ENCODE data around the gene TMEM178B. TPM values are rescaled to one million over a fixed set of nuclear protein-coding genes. Genes with fewer than 3 reads are reported as not detected.

Gene TMEM178B
- total RNA-seq, 1 donor from 2014 or later = 19.7 TPM

GRCh38 chr7:141288626-141289025, 214.8 kb downstream of the TMEM178B start:
- Mint-ChIP-seq H3K27me3 (ENCODE audit: low read depth) (no peaks in the 10 kb centered on the region), H3K36me3 (ENCODE audit: low read depth) (peaks cover 2% of the 10 kb centered on the region), H3K27ac (ENCODE audit: unreplicated experiment) (no peak overlapping the region), H3K9me3 (no peaks in the 10 kb centered on the region), H3K4me1 (peaks cover 22% of the 10 kb centered on the region), H3K4me3 (no peak overlapping the region)
- TF ChIP-seq, protein P1, sequence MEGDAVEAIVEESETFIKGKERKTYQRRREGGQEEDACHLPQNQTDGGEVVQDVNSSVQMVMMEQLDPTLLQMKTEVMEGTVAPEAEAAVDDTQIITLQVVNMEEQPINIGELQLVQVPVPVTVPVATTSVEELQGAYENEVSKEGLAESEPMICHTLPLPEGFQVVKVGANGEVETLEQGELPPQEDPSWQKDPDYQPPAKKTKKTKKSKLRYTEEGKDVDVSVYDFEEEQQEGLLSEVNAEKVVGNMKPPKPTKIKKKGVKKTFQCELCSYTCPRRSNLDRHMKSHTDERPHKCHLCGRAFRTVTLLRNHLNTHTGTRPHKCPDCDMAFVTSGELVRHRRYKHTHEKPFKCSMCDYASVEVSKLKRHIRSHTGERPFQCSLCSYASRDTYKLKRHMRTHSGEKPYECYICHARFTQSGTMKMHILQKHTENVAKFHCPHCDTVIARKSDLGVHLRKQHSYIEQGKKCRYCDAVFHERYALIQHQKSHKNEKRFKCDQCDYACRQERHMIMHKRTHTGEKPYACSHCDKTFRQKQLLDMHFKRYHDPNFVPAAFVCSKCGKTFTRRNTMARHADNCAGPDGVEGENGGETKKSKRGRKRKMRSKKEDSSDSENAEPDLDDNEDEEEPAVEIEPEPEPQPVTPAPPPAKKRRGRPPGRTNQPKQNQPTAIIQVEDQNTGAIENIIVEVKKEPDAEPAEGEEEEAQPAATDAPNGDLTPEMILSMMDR (conservative IDR thresholded peaks at IDR 0.05) = no peak
- DNase-seq (ENCODE audit: low read depth, low spot score) = no peak

GRCh38 chr7:141290365-141290764, 216.5 kb downstream of the TMEM178B start:
- Mint-ChIP-seq H3K36me3 (ENCODE audit: low read depth) (peaks cover 2% of the 10 kb centered on the region), H3K4me3 (no peak overlapping the region), H3K9me3 (no peaks in the 10 kb centered on the region), H3K4me1 (peaks cover 30% of the 10 kb centered on the region), H3K27me3 (ENCODE audit: low read depth) (no peaks in the 10 kb centered on the region), H3K27ac (ENCODE audit: unreplicated experiment) (no peak overlapping the region)
- TF ChIP-seq, protein P1 (conservative IDR thresholded peaks at IDR 0.05) = no peak
- no peak for DNase-seq (ENCODE audit: low read depth, low spot score)

GRCh38 chr7:141290973-141291372, 217.1 kb downstream of the TMEM178B start:
- TF ChIP-seq, protein P1 (conservative IDR thresholded peaks at IDR 0.05) = no peak
- peaks cover 30% of the 10 kb centered on the region for H3K4me1 Mint-ChIP-seq
- H3K27me3 Mint-ChIP-seq (ENCODE audit: low read depth) = no peaks in the 10 kb centered on the region
- DNase-seq (ENCODE audit: low read depth, low spot score) = no peak
- H3K36me3 Mint-ChIP-seq (ENCODE audit: low read depth) = peaks cover 2% of the 10 kb centered on the region
- no peak overlapping the region for H3K4me3 Mint-ChIP-seq
- H3K27ac Mint-ChIP-seq (ENCODE audit: unreplicated experiment) = no peak overlapping the region
- H3K9me3 Mint-ChIP-seq = no peaks in the 10 kb centered on the region

- peaks cover 30% of the 10 kb centered on the region for H3K4me1 Mint-ChIP-seq
- no peaks in the 10 kb centered on the region for H3K27me3 Mint-ChIP-seq (ENCODE audit: low read depth)
Observed at GRCh38 chr7:141291541-141291940, 217.7 kb downstream of the TMEM178B start.

DNA sequence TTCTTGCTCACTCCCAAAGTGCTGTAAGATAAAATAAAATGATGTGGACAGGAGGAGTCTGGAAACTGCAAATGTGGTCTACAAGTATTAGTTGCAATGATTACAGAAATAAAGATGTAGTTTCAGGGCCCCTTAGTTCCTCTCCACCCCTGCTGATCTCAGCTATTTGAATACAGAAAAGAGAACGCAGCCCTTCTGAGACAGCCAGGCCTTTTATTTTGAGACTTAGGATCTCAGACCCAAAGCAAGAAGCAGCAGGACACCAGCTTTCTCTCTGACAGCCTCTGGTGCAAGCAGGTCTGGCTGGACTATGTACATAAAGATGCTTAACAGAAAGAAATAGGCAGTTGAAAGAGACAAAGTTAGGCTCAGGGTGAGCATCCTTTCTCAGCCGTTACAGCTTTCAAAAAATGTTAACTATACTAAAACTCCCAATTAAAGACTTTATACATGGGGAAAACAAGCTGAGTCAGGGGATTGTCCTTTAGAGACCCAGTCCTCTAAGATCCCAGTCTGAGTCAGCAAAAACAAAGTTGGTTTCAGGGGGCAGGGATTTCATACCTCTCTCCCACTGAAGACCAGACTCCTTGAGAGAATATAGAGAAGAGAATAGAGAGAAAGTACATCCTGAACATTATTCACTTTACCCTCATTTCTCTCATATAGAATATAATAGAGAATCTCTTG, 220.4 kb downstream of the TMEM178B start:
- H3K9me3 Mint-ChIP-seq = no peaks in the 10 kb centered on the region
- no peak overlapping the region for H3K4me3 Mint-ChIP-seq
- DNase-seq (ENCODE audit: low read depth, low spot score) = no peak
- TF ChIP-seq, protein P1 (conservative IDR thresholded peaks at IDR 0.05) = no peak
- peaks cover 12% of the 10 kb centered on the region for H3K4me1 Mint-ChIP-seq
- H3K27ac Mint-ChIP-seq (ENCODE audit: unreplicated experiment) = no peak overlapping the region
- H3K36me3 Mint-ChIP-seq (ENCODE audit: low read depth) = peaks cover 9% of the 10 kb centered on the region
- H3K27me3 Mint-ChIP-seq (ENCODE audit: low read depth) = no peaks in the 10 kb centered on the region

More at GRCh38 chr7:141291541-141291940, 217.7 kb downstream of the TMEM178B start:
- TF ChIP-seq, protein P1 (conservative IDR thresholded peaks at IDR 0.05) = no peak
- Mint-ChIP-seq H3K9me3 (no peaks in the 10 kb centered on the region), H3K27ac (ENCODE audit: unreplicated experiment) (no peak overlapping the region), H3K4me3 (no peak overlapping the region), H3K36me3 (ENCODE audit: low read depth) (peaks cover 2% of the 10 kb centered on the region)
- DNase-seq (ENCODE audit: low read depth, low spot score) = no peak
